K562 (cell line): ENCODE results near the gene DHRS7C. TPM values are rescaled to one million over a fixed set of nuclear protein-coding genes. Genes with fewer than 3 reads are reported as not detected.

ENCODE experiments used
- ATAC-seq: fragments of 200-7000 bp; cut with Tn5 transposase; 3 replicates; pipeline ENCODE4 v1.9.1; 2020; ENCODE audit warnings: moderate library complexity
- BruUV-seq: library from RNA; stranded (reverse); fragments of 400-500 nt; replicated peaks from 2 replicates; lab custom pipeline; 2021; lab: Mats Ljungman, UMichigan
- CTCF ChIA-PET: fragments of 300-600 bp; formaldehyde crosslinking; extraction: SDS; loops from one replicate; lab custom pipeline; 2021; ENCODE audit warnings: low intra/inter-chr PET ratio; lab: Yijun Ruan, JAX
- POLR2A ChIA-PET: fragments of 300-600, 350-650 bp; sonication (Branson Sonifier 250); formaldehyde crosslinking; extraction: SDS; loops from one replicate; lab custom pipeline; 2021; ENCODE audit warnings: antibody characterized with exemption, inconsistent platforms; lab: Yijun Ruan, JAX
- DNase-seq, 4 experiments: peaks; one replicate each; pipeline versions ENCODE4 v3.0.0 to v3.0.0-alpha.2; 2011 to 2018; ENCODE audit warnings: low spot score in 3 of 4, mixed read lengths in 3 of 4; ENCODE audit errors: extremely low read depth in 1 of 4
- FAIRE-seq: peaks from 2 replicates; lab custom pipeline; 2011; peaks lifted over from hg19 to GRCh38; lab: Jason Lieb, UNC
- H2AFZ ChIP-seq: 2 replicates; pipeline ENCODE4 v1.6.0; 2011; ENCODE audit warnings: low read depth, low read length, control low read depth, inconsistent platforms
- H3K27ac ChIP-seq: fragments of 200-600 bp; 3 replicates; pipeline ENCODE4 v1.8.0; 2011; ENCODE audit warnings: low read depth, mild to moderate bottlenecking, control low read depth, inconsistent platforms, low read length, moderate library complexity, mixed read lengths; ENCODE audit errors: extremely low read depth
- H3K27me3 ChIP-seq, 2 experiments: fragments of 300-600 bp in 1 of 2; 2 replicates in 1 of 2; 3 replicates in 1 of 2; pipeline versions ENCODE4 v1.6.0 to v1.8.0; 2011; ENCODE audit warnings: inconsistent platforms in 2 of 2, low read length in 2 of 2, mild to moderate bottlenecking in 1 of 2, mixed read lengths in 1 of 2, moderate library complexity in 1 of 2; ENCODE audit not compliant: control insufficient read depth in 2 of 2, insufficient read depth in 2 of 2
- H3K36me3 ChIP-seq: fragments of 300-600 bp; 3 replicates; pipeline ENCODE4 v1.8.0; 2011; ENCODE audit warnings: mild to moderate bottlenecking, low read length, inconsistent platforms; ENCODE audit not compliant: control insufficient read depth, insufficient read depth
- H3K4me1 ChIP-seq, 2 experiments: fragments of 200-600 bp in 1 of 2; replicated peaks in 1 of 2; 2 replicates in 1 of 2; 3 replicates in 1 of 2; pipeline versions ENCODE4 v1.5.1 to v1.8.0; 2011; ENCODE audit warnings: inconsistent platforms in 2 of 2, low read length in 2 of 2, mild to moderate bottlenecking in 1 of 2, mixed read lengths in 1 of 2, moderate library complexity in 1 of 2; ENCODE audit not compliant: control insufficient read depth in 2 of 2, insufficient read depth in 2 of 2
- H3K4me2 ChIP-seq: 2 replicates; pipeline ENCODE4 v1.6.1; 2011; ENCODE audit warnings: low read length, control low read depth, inconsistent platforms, mixed read lengths; ENCODE audit not compliant: insufficient read depth
- H3K4me3 ChIP-seq: fragments of 200-600 bp; sonication (generic), shearing (Covaris generic); 2 replicates; pipeline ENCODE4 v1.5.1; 2016; ENCODE audit warnings: control low read depth, inconsistent platforms
- H3K79me2 ChIP-seq: fragments of 200-600 bp; 3 replicates; pipeline ENCODE4 v1.8.0; 2011; ENCODE audit warnings: low read length, inconsistent platforms; ENCODE audit not compliant: control insufficient read depth, insufficient read depth
- H3K9ac ChIP-seq, 2 experiments: 2 replicates each; pipeline versions ENCODE4 v1.6.0 to v1.6.1; 2011; ENCODE audit warnings: low read depth in 2 of 2, low read length in 2 of 2, control low read depth in 1 of 2, inconsistent platforms in 1 of 2, mild to moderate bottlenecking in 1 of 2, mixed read lengths in 1 of 2; ENCODE audit not compliant: insufficient read depth in 1 of 2
- H3K9me1 ChIP-seq: one replicate; pipeline ENCODE4 v1.6.0; 2011; ENCODE audit warnings: inconsistent platforms, mild to moderate bottlenecking, low read length, moderate library complexity; ENCODE audit not compliant: control insufficient read depth, insufficient read depth
- H3K9me3 ChIP-seq: replicated peaks from 2 replicates; pipeline ENCODE4 v1.5.1; 2011; ENCODE audit warnings: low read depth, low read length, inconsistent platforms; ENCODE audit not compliant: control insufficient read depth, insufficient read depth
- H4K20me1 ChIP-seq: replicated peaks from 2 replicates; pipeline ENCODE4 v1.6.1; 2011; ENCODE audit warnings: low read length, inconsistent platforms, mixed read lengths; ENCODE audit not compliant: control insufficient read depth, insufficient read depth
- ARID2 ChIP-seq: fragments of 450-650 bp; IDR thresholded peaks from 2 replicates; pipeline ENCODE4 v1.6.1; 2017; ENCODE audit warnings: antibody characterized with exemption, mild to moderate bottlenecking
- CC2D1A ChIP-seq: fragments of 450-650 bp; IDR thresholded peaks from 2 replicates; pipeline ENCODE4 v1.6.1; 2017; ENCODE audit warnings: mild to moderate bottlenecking
- JUNB ChIP-seq: fragments of 450-650 bp; formaldehyde crosslinking; conservative IDR thresholded peaks from 2 replicates; pipeline ENCODE4 v1.4.0; 2020; ENCODE audit warnings: mild to moderate bottlenecking
- POLR3G ChIP-seq: IDR thresholded peaks from 2 replicates; pipeline ENCODE4 v1.6.1; 2011; ENCODE audit not compliant: insufficient read length, insufficient replicate concordance; ENCODE audit errors: extremely low read depth
- PRPF4 ChIP-seq: fragments of 200-400 bp; formaldehyde crosslinking; IDR thresholded peaks from one replicate; pipeline ENCODE4 v1.6.1; 2017; ENCODE audit warnings: low read length, low read depth, mild to moderate bottlenecking; ENCODE audit not compliant: insufficient read depth, poor library complexity, severe bottlenecking
- WGBS: fragments of 100-300 bp; shearing (Covaris generic); methylation state at CpG from one replicate; pipeline ENCODE4 v1.1.6; 2016; ENCODE audit warnings: low coverage, mixed read lengths; ENCODE audit not compliant: insufficient coverage; ENCODE audit errors: missing lambda C conversion rate; 5-methylcytosine and 5-hydroxymethylcytosine counted together
- in situ Hi-C: fragments of 300-500 bp; cut with MboI; formaldehyde crosslinking; loops from 4 replicates; pipeline ENCODE4 v1.15.0; 2018; ENCODE audit warnings: inconsistent platforms, mixed read lengths
- intact Hi-C: fragments of 100-400 bp; cut with micrococcal nuclease; formaldehyde crosslinking; loops from 2 replicates; pipeline ENCODE4 v1.14.2; 2022
- polyA plus RNA-seq, 8 experiments: library from polyadenylated mRNA; depleted of rRNA in 4 of 8; stranded (reverse) in 5 of 8; unstranded in 3 of 8; fragments of >200 nt; fragmentation: Nextera tagmentation in 2 of 8; fragmentation: Illumina TruSeq in 1 of 8; extraction: Ambion mirVana in 2 of 8; extraction: Trizol in 1 of 8; gene quantifications; 2 replicates each; pipeline versions ENCODE4 v1.2.1 to v1.2.3, GENCODE V29; 2011 to 2014; ENCODE audit warnings: inconsistent platforms in 1 of 8, missing spikeins in 1 of 8
- total RNA-seq, 7 experiments: library from RNA; depleted of rRNA in 6 of 7; stranded (reverse); fragments of >200 nt in 6 of 7; fragmentation: Illumina TruSeq in 2 of 7; extraction: Trizol in 2 of 7; gene quantifications; 2 replicates each; pipeline versions ENCODE4 v1.2.1 to v1.2.3, GENCODE V29; 2011 to 2021; ENCODE audit warnings: low replicate concordance in 1 of 7
- TF ChIP-seq, protein P1 (sequence below), 3 experiments: fragments of 200-800 bp in 1 of 3; sonication (Bioruptor generic) in 1 of 3; sonication (generic) in 1 of 3; formaldehyde crosslinking in 1 of 3; IDR thresholded peaks; 2 replicates each; pipeline versions ENCODE4 v1.6.1 to v1.8.0; 2016 to 2022; ENCODE audit warnings: mild to moderate bottlenecking in 2 of 3, missing compliant biosample characterization in 2 of 3, missing genetic modification characterization in 2 of 3, missing genetic modification reagents in 1 of 3

DHRS7C gene
- total and polyA plus RNA-seq, 9 of the 15 experiments (the other 6 are each of a cell fraction or from before 2014, with no cell fraction given), result not detected

DNA sequence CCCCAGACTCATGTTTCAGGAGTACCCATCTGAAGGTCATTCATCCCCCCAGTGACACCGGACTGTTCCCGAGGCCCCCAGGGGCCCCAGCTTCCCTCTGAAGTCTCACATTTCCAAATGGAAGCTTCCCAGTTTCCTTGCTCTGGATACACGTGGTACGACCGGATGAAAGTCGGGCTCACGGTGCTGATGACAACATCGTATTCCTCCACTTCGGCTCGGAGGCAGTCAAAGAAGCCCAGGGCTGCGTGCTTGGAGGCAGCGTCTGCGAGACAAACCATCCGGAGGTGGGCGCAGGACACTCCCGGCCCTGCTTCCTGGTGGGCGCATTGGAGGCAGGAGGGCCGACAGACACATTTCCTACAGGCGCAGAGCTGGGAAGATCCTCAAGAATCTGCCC is 18.7 kb downstream of the DHRS7C start:
- TF ChIP-seq JUNB (no peak), ARID2 (no peak), CC2D1A (no peak), PRPF4 (no peak), POLR3G (no peak)
- TF ChIP-seq, protein P1, sequence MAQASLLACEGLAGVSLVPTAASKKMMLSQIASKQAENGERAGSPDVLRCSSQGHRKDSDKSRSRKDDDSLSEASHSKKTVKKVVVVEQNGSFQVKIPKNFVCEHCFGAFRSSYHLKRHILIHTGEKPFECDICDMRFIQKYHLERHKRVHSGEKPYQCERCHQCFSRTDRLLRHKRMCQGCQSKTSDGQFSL (CRISPR knock-in tag; IDR thresholded peaks at IDR 0.05), result no peak
- TF ChIP-seq, protein P1 (tag; IDR thresholded peaks at IDR 0.05), result no peak
- H3K9ac ChIP-seq, result no peak overlapping the region
- H3K27ac ChIP-seq, result no peak overlapping the region
- H3K4me2 ChIP-seq, result no peak overlapping the region
- CTCF ChIA-PET, result no interaction called here
- H3K4me1 ChIP-seq, result no peaks in the 10 kb centered on the region
- no peak overlapping the region for H3K4me3 ChIP-seq
- H2AFZ ChIP-seq, result no peak overlapping the region
- no peaks in the 10 kb centered on the region for H3K36me3 ChIP-seq
- FAIRE-seq (no peak), DNase-seq (no peak), ATAC-seq (no peak)
- H3K79me2 ChIP-seq, result no peaks in the 10 kb centered on the region
- POLR2A ChIA-PET, result no interaction called here
- H3K27me3 ChIP-seq, result peaks cover 0 to 18% of the 10 kb centered on the region in 2 experiments; a peak in 2 of 5 replicates
- H3K9me3 ChIP-seq, result no peaks in the 10 kb centered on the region
- in situ Hi-C loops (no loop called here), intact Hi-C loops (no loop called here)
- WGBS, result under 1% methylated on average over 15 of the region's 19 CpGs
- H3K9me1 ChIP-seq, result no peaks in the 10 kb centered on the region
- no peaks in the 10 kb centered on the region for H4K20me1 ChIP-seq
- BruUV-seq, result no TSS peak
